GM21717 (cell line): ENCODE measurements around the gene E2F1.

Experiments
- ATAC-seq: cut with Tn5 transposase; IDR thresholded peaks from one replicate; pipeline ENCODE4 v1.9.1; 2021; ENCODE audit warnings: mild to moderate bottlenecking, moderate library complexity; ENCODE audit not compliant: unreplicated experiment

The E2F1 gene

GRCh38 chr20:33686100-33686983, at the start of gene E2F1:
Gene E2F1, minus strand, starts transcription at chr20:33686385. Its CDS starts 121 bp downstream, at chr20:33686264.
- ATAC-seq: peak; percentile 72

GRCh38 chr20:33733654-33734576, 47.7 kb upstream of the E2F1 start:
- ATAC-seq: no peak

- ATAC-seq: peak; percentile 46
Observed at GRCh38 chr20:33732166-33732970, 46.2 kb upstream of the E2F1 start.

- ATAC-seq: peak; percentile 74
Observed at GRCh38 chr20:33731693-33732165, 45.5 kb upstream of the E2F1 start, which contains the start of gene ZNF341. Gene ZNF341, plus strand, starts transcription at chr20:33731996. Its CDS starts 26 bp downstream, at chr20:33732022.

GRCh38 chr20:33730946-33731692, 44.9 kb upstream of the E2F1 start:
- no peak for ATAC-seq

- ATAC-seq: no peak
Observed at GRCh38 chr20:33729101-33729500, 42.9 kb upstream of the E2F1 start.

- no peak for ATAC-seq
Observed at GRCh38 chr20:33728463-33728862, 42.3 kb upstream of the E2F1 start.

GRCh38 chr20:33727806-33728205, 41.6 kb upstream of the E2F1 start:
- ATAC-seq: no peak

- ATAC-seq: no peak
Observed at GRCh38 chr20:33727115-33727479, 40.9 kb upstream of the E2F1 start.

- no peak for ATAC-seq
Observed at GRCh38 chr20:33725607-33726264, 39.6 kb upstream of the E2F1 start.

GRCh38 chr20:33724439-33725094, 38.4 kb upstream of the E2F1 start:
- ATAC-seq: no peak

GRCh38 chr20:33721391-33722140, 35.4 kb upstream of the E2F1 start:
- ATAC-seq: no peak

GRCh38 chr20:33719989-33720709, 34.0 kb upstream of the E2F1 start, which contains the start of gene PXMP4:
Gene PXMP4, minus strand, starts transcription at chr20:33720310. Its CDS starts 103 bp downstream, at chr20:33720207.
- ATAC-seq: peak; percentile 83

- no peak for ATAC-seq
Observed at GRCh38 chr20:33719277-33719988, 33.2 kb upstream of the E2F1 start.

- no peak for ATAC-seq
Observed at GRCh38 chr20:33716498-33716897, 30.3 kb upstream of the E2F1 start.

- no peak for ATAC-seq
Observed at GRCh38 chr20:33713865-33714367, 27.7 kb upstream of the E2F1 start.

- no peak for ATAC-seq
Observed at GRCh38 chr20:33711446-33711738, 25.2 kb upstream of the E2F1 start.
